Medulla oblongata (tissue), 1 donor: ENCODE results near the gene VAMP1.

Source experiments
- DNase-seq: peaks from one replicate; pipeline ENCODE4 v3.0.0-alpha.2; 2015; ENCODE audit errors: extremely low spot score

VAMP1 gene

GRCh38 chr12:6425590-6426531, 44.6 kb downstream of the VAMP1 start:
- peak; percentile 23 for DNase-seq

DNA sequence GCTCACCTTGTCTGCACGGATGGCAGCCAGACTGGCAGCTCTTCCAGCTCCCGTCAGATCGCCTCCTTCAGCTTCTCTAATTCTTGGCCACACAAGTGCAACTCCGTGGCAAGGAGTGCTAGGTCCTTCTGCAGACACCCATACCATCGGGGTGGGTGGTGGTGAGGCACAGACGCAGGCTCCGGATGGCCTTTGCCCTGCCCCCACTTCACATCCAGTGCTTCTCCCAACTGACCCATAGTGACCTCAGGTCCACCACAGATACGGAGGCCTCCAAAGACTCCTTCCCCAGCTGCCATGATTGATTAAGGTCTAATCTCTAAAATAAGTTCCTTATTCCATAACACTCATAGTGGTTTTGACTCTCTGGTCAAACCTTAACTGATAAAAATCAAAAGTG, 45.6 kb downstream of the VAMP1 start:
- DNase-seq, result no peak

DNA sequence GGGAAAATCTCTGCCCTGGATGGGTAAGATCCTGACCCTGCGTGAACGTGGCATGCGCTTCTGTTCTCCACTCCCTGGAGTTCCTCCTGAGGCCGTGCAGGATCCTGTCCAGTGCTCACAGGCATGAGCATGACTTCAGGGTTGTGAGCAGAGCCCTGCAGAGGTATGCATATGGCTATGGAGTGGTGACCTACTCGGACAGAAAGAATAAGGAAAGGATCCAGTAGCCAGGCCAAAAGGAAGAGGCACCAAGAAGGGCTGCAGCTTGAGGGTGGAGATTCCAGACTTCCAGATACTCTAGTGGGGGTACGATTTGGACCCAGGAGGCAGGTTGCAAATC, 46.5 kb downstream of the VAMP1 start:
- no peak for DNase-seq

- DNase-seq, result peak; percentile 97
Observed at GRCh38 chr12:6423267-6424007, 47.0 kb downstream of the VAMP1 start.

DNA sequence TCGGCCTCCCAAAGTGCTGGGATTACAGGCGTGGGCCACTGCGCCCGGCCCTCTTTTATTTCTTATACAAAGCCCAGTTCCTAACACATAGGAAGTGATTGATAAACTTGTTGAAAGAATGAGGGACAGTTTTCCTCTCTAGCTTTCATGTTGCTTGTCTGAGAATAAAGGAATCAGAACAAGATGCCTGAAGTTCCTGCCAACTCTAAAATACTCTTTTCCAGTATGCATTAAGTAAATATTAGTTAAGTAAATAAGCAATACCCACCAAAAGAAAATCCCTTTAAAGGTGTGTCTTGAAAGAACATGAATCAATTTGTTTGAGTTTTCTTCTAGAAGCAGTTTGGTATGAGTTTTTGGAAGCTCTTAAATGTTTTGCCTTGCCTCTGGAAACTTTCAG, 50.1 kb downstream of the VAMP1 start:
- no peak for DNase-seq

DNA sequence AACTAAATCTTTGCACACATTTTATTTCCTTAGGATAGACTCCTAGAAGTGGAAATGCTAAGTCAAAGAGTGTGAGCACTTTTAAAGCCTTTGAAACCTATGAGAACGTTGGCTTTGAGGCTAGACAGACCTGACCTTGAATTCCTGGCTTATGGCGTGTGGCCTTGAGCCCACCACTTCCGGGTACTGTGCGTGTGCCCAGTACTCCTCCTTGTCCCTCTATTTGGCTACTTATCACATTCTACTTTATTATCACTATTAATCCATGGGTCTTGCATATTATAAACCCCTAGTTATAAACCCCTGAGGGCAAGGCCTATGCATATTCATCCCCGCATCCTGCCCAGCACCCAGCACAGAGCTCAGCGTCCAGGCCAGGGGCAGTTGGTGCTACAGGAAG, 51.7 kb downstream of the VAMP1 start:
- DNase-seq, result no peak

- DNase-seq, result peak; percentile 72
Observed at GRCh38 chr12:6416596-6416995, 53.9 kb downstream of the VAMP1 start.
